AG20443 (cell line): ENCODE measurements around the gene RAD9A.
A peak's percentile ranks its signal among the peaks of the same experiment; 100 is the strongest.

Experiments used
- DNase-seq: peaks from one replicate; pipeline ENCODE4 v3.0.0; 2012; ENCODE audit warnings: low spot score, mixed read lengths

Gene RAD9A

GRCh38 chr11:67375320-67376055 lies 16.3 kb upstream of the RAD9A start:
- no peak for DNase-seq

- DNase-seq, result no peak
Observed at GRCh38 chr11:67376063-67376820, 15.5 kb upstream of the RAD9A start.

GRCh38 chr11:67376873-67377808 lies 14.6 kb upstream of the RAD9A start:
- DNase-seq, result no peak

GRCh38 chr11:67378544-67378943 lies 13.2 kb upstream of the RAD9A start:
- DNase-seq, result no peak

GRCh38 chr11:67379061-67380058 lies 12.4 kb upstream of the RAD9A start:
- peak; percentile 88 for DNase-seq

- no peak for DNase-seq
Observed at GRCh38 chr11:67381244-67381972, 10.4 kb upstream of the RAD9A start.

- DNase-seq, result peak; percentile 81
Observed at GRCh38 chr11:67382276-67383136, 9.3 kb upstream of the RAD9A start.

GRCh38 chr11:67384851-67385366 lies 6.9 kb upstream of the RAD9A start:
- no peak for DNase-seq

- DNase-seq, result no peak
Observed at GRCh38 chr11:67387069-67387468, 4.7 kb upstream of the RAD9A start.

- no peak for DNase-seq
Observed at GRCh38 chr11:67387518-67387917, 4.3 kb upstream of the RAD9A start.

GRCh38 chr11:67389477-67389876 lies 2.3 kb upstream of the RAD9A start:
- no peak for DNase-seq

- no peak for DNase-seq
Observed at GRCh38 chr11:67390947-67391303, 861 bp upstream of the RAD9A start.

GRCh38 chr11:67392183-67392715 lies 463 bp downstream of the RAD9A start:
- no peak for DNase-seq

- no peak for DNase-seq
Observed at GRCh38 chr11:67393437-67393836, 1.7 kb downstream of the RAD9A start.

- DNase-seq, result no peak
Observed at GRCh38 chr11:67393990-67394389, 2.2 kb downstream of the RAD9A start.

GRCh38 chr11:67395555-67396258 lies 3.9 kb downstream of the RAD9A start:
- no peak for DNase-seq

- DNase-seq, result no peak
Observed at GRCh38 chr11:67396259-67396581, 4.4 kb downstream of the RAD9A start.

GRCh38 chr11:67396587-67397389 lies 5.0 kb downstream of the RAD9A start:
- DNase-seq, result no peak
